Measurements from ENCODE around the gene TYSND1. TPM values are rescaled to one million over a fixed set of nuclear protein-coding genes. Genes with fewer than 3 reads are reported as not detected.
A peak's percentile ranks its signal among the peaks of the same experiment; 100 is the strongest.

Gene TYSND1
- total RNA-seq, 2 experiments from 2014 or later = 33.4 to 48.1 TPM

GRCh38 chr10:70135046-70135445 lies 11.5 kb downstream of the TYSND1 start:
- Histone ChIP-seq H3K9me2 (ENCODE audit: insufficient read depth, low read length) (no peaks in the 10 kb centered on the region), H3K9me3 (ENCODE audit: low read length) (no peaks in the 10 kb centered on the region), H2AFZ (ENCODE audit: low read length) (no peak overlapping the region), H3K27ac (ENCODE audit: low read depth, low read length, poor library complexity, severe bottlenecking) (no peak overlapping the region), H3K4me1 (ENCODE audit: insufficient read depth, low read length, poor library complexity, severe bottlenecking) (no peaks in the 10 kb centered on the region), H4K20me1 (ENCODE audit: insufficient read depth, low read length) (no peaks in the 10 kb centered on the region), H3K4me2 (ENCODE audit: low read length) (no peak overlapping the region), H3K36me3 (ENCODE audit: insufficient read depth, low read length) (peaks cover 10% of the 10 kb centered on the region; the same call in 1 of the 2 replicates), H3K79me2 (ENCODE audit: insufficient read depth, low read depth, low read length) (no peaks in the 10 kb centered on the region), H3K4me3 (ENCODE audit: low read depth, low read length, poor library complexity, severe bottlenecking) (no peak overlapping the region)
- POLR2A ChIA-PET = interaction anchor here (0.6 to 1.6 kb wide), 2 partner anchors 17 to 157 kb away, joined by 3 to 4 read pairs; no protein-coding TSS in a partner anchor
- DNase-seq (ENCODE audit: low spot score) = no peak
- TF ChIP-seq EZH2phosphoT487 (IDR thresholded peaks at IDR 0.05; ENCODE audit: borderline replicate concordance, low read depth, low read length) (no peak), CTCF (conservative IDR thresholded peaks at IDR 0.05; ENCODE audit: low read length) (no peak)
- no TSS peak for BruUV-seq (replicated peaks)
- intact Hi-C loops (cut with micrococcal nuclease; ENCODE audit: unreplicated experiment) = no loop called here
- CTCF ChIA-PET (ENCODE audit: unreplicated experiment) = no interaction called here

GRCh38 chr10:70132098-70133029 lies 14.1 kb downstream of the TYSND1 start, which contains the start of gene AIFM2:
AIFM2 (minus strand) TSS chr10:70132825; CDS start chr10:70124084, 8,741 bp downstream.
- no peaks in the 10 kb centered on the region for H3K36me3 ChIP-seq (ENCODE audit: insufficient read depth, low read length)
- no peak within 1 kb of the TSS for H3K27ac ChIP-seq (ENCODE audit: low read depth, low read length, poor library complexity, severe bottlenecking)
- intact Hi-C loops (cut with micrococcal nuclease; ENCODE audit: unreplicated experiment) = no loop called here
- no TSS peak for BruUV-seq (replicated peaks)
- no peak within 1 kb of the TSS for H3K4me3 ChIP-seq (ENCODE audit: low read depth, low read length, poor library complexity, severe bottlenecking)
- no peaks in the 10 kb centered on the region for H3K79me2 ChIP-seq (ENCODE audit: insufficient read depth, low read depth, low read length)
- peak within 1 kb of the TSS; percentile 55; the same call in 1 of the 2 replicates for H3K4me2 ChIP-seq (ENCODE audit: low read length)
- no peak for DNase-seq (ENCODE audit: low spot score)
- CTCF ChIA-PET (ENCODE audit: unreplicated experiment) = no interaction called here
- H4K20me1 ChIP-seq (ENCODE audit: insufficient read depth, low read length) = no peaks in the 10 kb centered on the region
- POLR2A ChIA-PET = no interaction called here
- H3K9me3 ChIP-seq (ENCODE audit: low read length) = no peaks in the 10 kb centered on the region
- H2AFZ ChIP-seq (ENCODE audit: low read length) = no peak within 1 kb of the TSS
- H3K9me2 ChIP-seq (ENCODE audit: insufficient read depth, low read length) = no peaks in the 10 kb centered on the region
- no peaks in the 10 kb centered on the region for H3K4me1 ChIP-seq (ENCODE audit: insufficient read depth, low read length, poor library complexity, severe bottlenecking)
- TF ChIP-seq CTCF (conservative IDR thresholded peaks at IDR 0.05; ENCODE audit: low read length) (no peak), EZH2phosphoT487 (IDR thresholded peaks at IDR 0.05; ENCODE audit: borderline replicate concordance, low read depth, low read length) (no peak)

- CTCF ChIA-PET (ENCODE audit: unreplicated experiment) = no interaction called here
Measured at GRCh38 chr10:70131560-70131937, 15.0 kb downstream of the TYSND1 start.

More at GRCh38 chr10:70131560-70131937, 15.0 kb downstream of the TYSND1 start:
- intact Hi-C loops (cut with micrococcal nuclease; ENCODE audit: unreplicated experiment) = no loop called here
- H3K4me1 ChIP-seq (ENCODE audit: insufficient read depth, low read length, poor library complexity, severe bottlenecking) = no peaks in the 10 kb centered on the region
- no peak overlapping the region for H3K27ac ChIP-seq (ENCODE audit: low read depth, low read length, poor library complexity, severe bottlenecking)
- H2AFZ ChIP-seq (ENCODE audit: low read length) = no peak overlapping the region
- POLR2A ChIA-PET = no interaction called here
- no peaks in the 10 kb centered on the region for H3K79me2 ChIP-seq (ENCODE audit: insufficient read depth, low read depth, low read length)
- H3K4me3 ChIP-seq (ENCODE audit: low read depth, low read length, poor library complexity, severe bottlenecking) = no peak overlapping the region
- DNase-seq (ENCODE audit: low spot score) = no peak
- peak overlapping the region; percentile 55; the same call in 1 of the 2 replicates for H3K4me2 ChIP-seq (ENCODE audit: low read length)
- H3K9me3 ChIP-seq (ENCODE audit: low read length) = no peaks in the 10 kb centered on the region
- TF ChIP-seq CTCF (conservative IDR thresholded peaks at IDR 0.05; ENCODE audit: low read length) (no peak), EZH2phosphoT487 (IDR thresholded peaks at IDR 0.05; ENCODE audit: borderline replicate concordance, low read depth, low read length) (no peak)
- H3K9me2 ChIP-seq (ENCODE audit: insufficient read depth, low read length) = no peaks in the 10 kb centered on the region
- no peaks in the 10 kb centered on the region for H3K36me3 ChIP-seq (ENCODE audit: insufficient read depth, low read length)
- H4K20me1 ChIP-seq (ENCODE audit: insufficient read depth, low read length) = no peaks in the 10 kb centered on the region
- BruUV-seq (replicated peaks) = no TSS peak

Data from OCI-LY7 (cell line).